Stimulated activated CD8-positive, alpha-beta memory T cell treated with anti-CD3 and anti-CD28 coated beads, Interleukin-4, amount 100 ng/mL, for 4 hours (primary cell): ENCODE data around the gene ASS1.

Source experiments
- DNase-seq, 2 donors: peaks; one replicate each; pipeline ENCODE4 v3.0.0-alpha.2; 2020; ENCODE audit warnings: low read depth in 2 of 2, low spot score in 1 of 2

ASS1 gene

GRCh38 chr9:130452835-130453234 is 8.1 kb downstream of the ASS1 start:
- DNase-seq = no peak

GRCh38 chr9:130453487-130453886 is 8.7 kb downstream of the ASS1 start:
- DNase-seq = no peak

- DNase-seq = no peak
Observed at GRCh38 chr9:130454096-130454811, 9.5 kb downstream of the ASS1 start.

GRCh38 chr9:130454812-130455325 is 10.1 kb downstream of the ASS1 start:
- no peak for DNase-seq

GRCh38 chr9:130458027-130458803 is 13.5 kb downstream of the ASS1 start:
- no peak for DNase-seq

GRCh38 chr9:130458804-130459067 is 14.0 kb downstream of the ASS1 start:
- no peak for DNase-seq

GRCh38 chr9:130459151-130459550 is 14.4 kb downstream of the ASS1 start:
- DNase-seq = no peak

- no peak for DNase-seq
Observed at GRCh38 chr9:130459941-130460669, 15.3 kb downstream of the ASS1 start.

GRCh38 chr9:130461218-130461630 is 16.5 kb downstream of the ASS1 start:
- peak; percentile 31 to 53 for DNase-seq

- no peak for DNase-seq
Observed at GRCh38 chr9:130461731-130462130, 17.0 kb downstream of the ASS1 start.

GRCh38 chr9:130462685-130463540 is 18.2 kb downstream of the ASS1 start:
- no peak for DNase-seq

- DNase-seq = no peak
Observed at GRCh38 chr9:130463763-130464745, 19.3 kb downstream of the ASS1 start.

- no peak for DNase-seq
Observed at GRCh38 chr9:130465383-130466096, 20.8 kb downstream of the ASS1 start.

- DNase-seq = no peak
Observed at GRCh38 chr9:130466537-130467217, 21.9 kb downstream of the ASS1 start.

- no peak for DNase-seq
Observed at GRCh38 chr9:130467316-130467715, 22.6 kb downstream of the ASS1 start.

- DNase-seq = no peak
Observed at GRCh38 chr9:130468566-130468965, 23.8 kb downstream of the ASS1 start.

- DNase-seq = no peak
Observed at GRCh38 chr9:130470269-130470668, 25.5 kb downstream of the ASS1 start.

GRCh38 chr9:130470950-130471349 is 26.2 kb downstream of the ASS1 start:
- DNase-seq = no peak
